Lung (tissue), 12 donors: ENCODE measurements around the gene RC3H1. TPM values are rescaled to one million over a fixed set of nuclear protein-coding genes. Genes with fewer than 3 reads are reported as not detected.

Experiments
- ATAC-seq: fragments of 200-7000 bp; cut with Tn5 transposase; one replicate; pipeline ENCODE4 v1.9.1; 2020; ENCODE audit warnings: moderate number of reproducible peaks; ENCODE audit not compliant: insufficient read depth, low FRiP score
- DNase-seq, 3 donors: peaks; one replicate each; pipeline ENCODE4 v3.0.0-alpha.2; 2013 to 2017
- H3K27ac ChIP-seq, 2 donors: one replicate each; pipeline ENCODE4 v1.5.1; 2013; ENCODE audit warnings: mild to moderate bottlenecking in 2 of 2, moderate library complexity in 2 of 2, control low read depth in 1 of 2, inconsistent platforms in 1 of 2, low read depth in 1 of 2, low read length in 1 of 2
- H3K27me3 ChIP-seq, 3 donors: one replicate each; pipeline ENCODE4 v1.5.1; 2013; ENCODE audit warnings: low read length in 2 of 3; ENCODE audit not compliant: control insufficient read depth in 3 of 3, insufficient read depth in 3 of 3
- H3K36me3 ChIP-seq, 4 donors: one replicate each; pipeline ENCODE4 v1.5.1; 2013; ENCODE audit warnings: low read length in 4 of 4, mild to moderate bottlenecking in 1 of 4, moderate library complexity in 1 of 4; ENCODE audit not compliant: control insufficient read depth in 4 of 4, insufficient read depth in 4 of 4
- H3K4me1 ChIP-seq, 5 donors: one replicate each; pipeline ENCODE4 v1.5.1; 2013; ENCODE audit warnings: low read length in 5 of 5, mild to moderate bottlenecking in 2 of 5, moderate library complexity in 1 of 5; ENCODE audit not compliant: control insufficient read depth in 5 of 5, insufficient read depth in 5 of 5
- H3K4me3 ChIP-seq: one replicate; pipeline ENCODE4 v1.5.1; 2013; ENCODE audit warnings: mild to moderate bottlenecking, control low read depth, moderate library complexity
- H3K9ac ChIP-seq, 2 donors: one replicate each; pipeline ENCODE4 v1.5.1; 2013; ENCODE audit warnings: low read length in 2 of 2, control low read depth in 1 of 2; ENCODE audit not compliant: insufficient read depth in 1 of 2
- H3K9me3 ChIP-seq, 4 donors: one replicate each; pipeline ENCODE4 v1.5.1; 2013; ENCODE audit warnings: low read length in 3 of 4, mild to moderate bottlenecking in 1 of 4, moderate library complexity in 1 of 4; ENCODE audit not compliant: control insufficient read depth in 4 of 4, insufficient read depth in 3 of 4
- CTCF ChIP-seq: IDR thresholded peaks from 2 replicates; pipeline ENCODE4 v1.5.1; 2012; ENCODE audit warnings: mild to moderate bottlenecking; ENCODE audit errors: control extremely low read depth, extremely low read depth
- WGBS, 2 donors: extraction: QIAGEN DNeasy Blood & Tissue Kit; methylation state at CpG; one replicate each; pipeline ENCODE4 v1.1.7; 2013; 5-methylcytosine and 5-hydroxymethylcytosine counted together
- polyA plus RNA-seq, 2 donors: library from polyadenylated mRNA; stranded (reverse); fragments of 200-250 nt; gene quantifications; one replicate each; pipeline ENCODE4 v1.2.1, GENCODE V29; 2013
- total RNA-seq, 2 donors: library from RNA; depleted of rRNA in 1 of 2; stranded (reverse); fragments of >200 nt in 1 of 2; gene quantifications; one replicate each; pipeline ENCODE4 v1.2.1, GENCODE V29; 2014 to 2021
- donor health status: control.
- donor health status: control.
- donor health status: Bipolar disorder and iron deficiency.
- donor health status: healthy.
- donor health status: DM: yes; HTN: yes; CAD: no.

Gene RC3H1
- total and polyA plus RNA-seq, 4 donors = 3.8 to 51.5 (median 17.1) TPM

- ATAC-seq = no peak
- TF ChIP-seq CTCF = no peak
- DNase-seq = no peak
- H3K9me3 ChIP-seq = no peaks in the 10 kb centered on the region
- no peaks in the 10 kb centered on the region for H3K27me3 ChIP-seq
- H3K9ac ChIP-seq = no peak overlapping the region
- 68 to 81% methylated on average over 2 of the region's 2 CpGs for WGBS, 2 donors
- H3K27ac ChIP-seq = no peak overlapping the region
- no peak overlapping the region for H3K4me3 ChIP-seq
- H3K36me3 ChIP-seq = no peaks in the 10 kb centered on the region
- peaks cover 0 to 12% (median 0%) of the 10 kb centered on the region in 5 donors for H3K4me1 ChIP-seq
Observed at GRCh38 chr1:174031099-174031498, 8.9 kb upstream of the RC3H1 start.

GRCh38 chr1:174028495-174028894 is 6.3 kb upstream of the RC3H1 start:
- no peak for ATAC-seq

GRCh38 chr1:174023440-174023839 is 1.3 kb upstream of the RC3H1 start:
- ATAC-seq (no peak), DNase-seq (peak; percentile 48 to 72 (median 70))
- peak overlapping the region in 1 of 2 donors; percentile 100 for H3K9ac ChIP-seq
- H3K27ac ChIP-seq = peak overlapping the region in 1 of 2 donors; percentile 91
- no peaks in the 10 kb centered on the region for H3K27me3 ChIP-seq
- no peak for TF ChIP-seq CTCF
- peaks cover 0 to 4% (median 0%) of the 10 kb centered on the region in 4 donors for H3K36me3 ChIP-seq
- no peaks in the 10 kb centered on the region for H3K9me3 ChIP-seq
- 17 to 22% methylated on average over 3 of the region's 3 CpGs for WGBS, 2 donors
- no peak overlapping the region for H3K4me3 ChIP-seq
- H3K4me1 ChIP-seq = peaks cover 0 to 36% (median 7%) of the 10 kb centered on the region in 5 donors

More at GRCh38 chr1:174028495-174028894, 6.3 kb upstream of the RC3H1 start:
- Histone ChIP-seq H3K4me1 (peaks cover 0 to 15% (median 0%) of the 10 kb centered on the region in 5 donors), H3K9me3 (no peaks in the 10 kb centered on the region), H3K9ac (no peak overlapping the region), H3K27ac (no peak overlapping the region), H3K4me3 (no peak overlapping the region), H3K36me3 (no peaks in the 10 kb centered on the region), H3K27me3 (no peaks in the 10 kb centered on the region)
- TF ChIP-seq CTCF = no peak
- DNase-seq = peak in 2 of 3 donors; percentile 50 to 61

- H3K4me1 ChIP-seq = peaks cover 0 to 37% (median 8%) of the 10 kb centered on the region in 5 donors
- no peak for TF ChIP-seq CTCF
- H3K9ac ChIP-seq = peak overlapping the region; percentile 92 to 100
- no peaks in the 10 kb centered on the region for H3K27me3 ChIP-seq
- peak overlapping the region; percentile 91 to 97 for H3K27ac ChIP-seq
- peaks cover 0 to 4% (median 0%) of the 10 kb centered on the region in 4 donors for H3K36me3 ChIP-seq
- no peak for DNase-seq
- WGBS, 2 donors = 42 to 46% methylated on average over 4 of the region's 4 CpGs
- peak overlapping the region; percentile 62 for H3K4me3 ChIP-seq
- ATAC-seq = no peak
- no peaks in the 10 kb centered on the region for H3K9me3 ChIP-seq
Observed at GRCh38 chr1:174022976-174023277, 770 bp upstream of the RC3H1 start.
